Natural killer cell (primary cell): ENCODE results near the gene LIMS2. TPM values are rescaled to one million over a fixed set of nuclear protein-coding genes. Genes with fewer than 3 reads are reported as not detected.

Source experiments
- ATAC-seq, 3 donors: fragments of 150-1000 bp in 2 of 3; fragments of 200-7000 bp in 1 of 3; cut with Tn5 transposase; 1 replicate in 1 of 3; 2 replicates in 2 of 3; pipeline ENCODE4 v1.10.0; 2021; ENCODE audit warnings: mild to moderate bottlenecking in 2 of 3, moderate library complexity in 2 of 3
- DNase-seq, 2 donors: peaks; one replicate each; pipeline versions ENCODE4 v3.0.0 to v3.0.0-alpha.2; 2013 to 2021; ENCODE audit warnings: mixed read lengths in 1 of 2
- H3K27ac ChIP-seq: one replicate; pipeline ENCODE4 v1.5.1; 2013; ENCODE audit warnings: mild to moderate bottlenecking, low read length
- H3K27me3 ChIP-seq: one replicate; pipeline ENCODE4 v1.6.1; 2013; ENCODE audit warnings: low read length; ENCODE audit not compliant: control insufficient read depth, insufficient read depth
- H3K36me3 ChIP-seq: one replicate; pipeline ENCODE4 v1.6.1; 2013; ENCODE audit warnings: low read length; ENCODE audit not compliant: control insufficient read depth, insufficient read depth
- H3K4me1 ChIP-seq: one replicate; pipeline ENCODE4 v1.6.1; 2013; ENCODE audit warnings: low read length; ENCODE audit not compliant: control insufficient read depth, insufficient read depth
- H3K4me3 ChIP-seq: one replicate; pipeline ENCODE4 v1.5.1; 2013; ENCODE audit warnings: low read length
- H3K9me3 ChIP-seq: one replicate; pipeline ENCODE4 v1.6.1; 2013; ENCODE audit warnings: low read length; ENCODE audit not compliant: control insufficient read depth, insufficient read depth
- H3K27ac Mint-ChIP-seq, 2 donors: one replicate each; pipeline ENCODE4 v1.8.0; 2022; ENCODE audit warnings: mild to moderate bottlenecking in 2 of 2, mixed read lengths in 2 of 2, moderate library complexity in 1 of 2
- H3K27me3 Mint-ChIP-seq, 2 donors: one replicate each; pipeline ENCODE4 v1.8.0; 2022; ENCODE audit warnings: low read depth in 2 of 2, mixed read lengths in 2 of 2
- H3K36me3 Mint-ChIP-seq: one replicate; pipeline ENCODE4 v1.8.0; 2022; ENCODE audit warnings: mixed read lengths
- H3K4me1 Mint-ChIP-seq, 2 donors: one replicate each; pipeline ENCODE4 v1.8.0; 2022; ENCODE audit warnings: mixed read lengths in 2 of 2
- H3K4me3 Mint-ChIP-seq: one replicate; pipeline ENCODE4 v1.8.0; 2022; ENCODE audit warnings: mild to moderate bottlenecking, moderate library complexity, mixed read lengths
- H3K9me3 Mint-ChIP-seq, 2 donors: one replicate each; pipeline ENCODE4 v1.8.0; 2022; ENCODE audit warnings: mixed read lengths in 2 of 2
- WGBS: methylation state at CpG from one replicate; pipeline ENCODE4 v1.1.7; 2013; ENCODE audit warnings: missing lambda C conversion rate; ENCODE audit not compliant: insufficient coverage; 5-methylcytosine and 5-hydroxymethylcytosine counted together
- intact Hi-C: fragments of 100-400 bp; cut with micrococcal nuclease; formaldehyde crosslinking; loops from one replicate; pipeline ENCODE4 v1.14.2; 2022
- total RNA-seq, 4 donors: library from RNA; stranded (reverse); fragments of 120-200 nt in 1 of 4; gene quantifications; one replicate each; pipeline versions ENCODE4 v1.2.3 to v1.2.4, GENCODE V29; 2013 to 2022
- TF ChIP-seq, protein P1 (sequence below): fragments of 200-600 bp; IDR thresholded peaks from one replicate; pipeline ENCODE4 v1.8.0; 2022; ENCODE audit warnings: antibody characterized with exemption

LIMS2 gene
- total RNA-seq, 3 donors from 2014 or later (not counting 1 experiment from before 2014, with no cell fraction given), result 0.15 to 0.16 TPM; not detected in 1

DNA sequence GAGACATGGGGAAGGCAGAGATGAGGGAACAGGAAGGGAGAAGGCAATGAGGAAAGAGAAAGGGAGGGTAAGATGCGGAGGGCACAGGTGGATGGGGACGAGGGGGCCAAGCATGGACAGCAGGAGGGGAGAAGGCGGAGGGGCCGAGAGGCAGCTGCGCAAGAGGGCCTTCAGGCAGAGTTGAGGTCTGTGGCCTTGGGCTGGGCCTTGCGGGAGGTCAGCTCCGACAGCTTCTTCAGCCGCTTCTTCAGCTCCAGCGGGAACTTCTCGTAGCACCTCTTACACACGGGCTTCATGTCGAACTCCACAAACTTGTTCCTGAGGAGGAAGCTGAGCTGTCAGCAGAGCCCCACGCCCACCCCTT, 36.2 kb downstream of the LIMS2 start:
- no peak overlapping the region for H3K4me3 ChIP-seq

DNA sequence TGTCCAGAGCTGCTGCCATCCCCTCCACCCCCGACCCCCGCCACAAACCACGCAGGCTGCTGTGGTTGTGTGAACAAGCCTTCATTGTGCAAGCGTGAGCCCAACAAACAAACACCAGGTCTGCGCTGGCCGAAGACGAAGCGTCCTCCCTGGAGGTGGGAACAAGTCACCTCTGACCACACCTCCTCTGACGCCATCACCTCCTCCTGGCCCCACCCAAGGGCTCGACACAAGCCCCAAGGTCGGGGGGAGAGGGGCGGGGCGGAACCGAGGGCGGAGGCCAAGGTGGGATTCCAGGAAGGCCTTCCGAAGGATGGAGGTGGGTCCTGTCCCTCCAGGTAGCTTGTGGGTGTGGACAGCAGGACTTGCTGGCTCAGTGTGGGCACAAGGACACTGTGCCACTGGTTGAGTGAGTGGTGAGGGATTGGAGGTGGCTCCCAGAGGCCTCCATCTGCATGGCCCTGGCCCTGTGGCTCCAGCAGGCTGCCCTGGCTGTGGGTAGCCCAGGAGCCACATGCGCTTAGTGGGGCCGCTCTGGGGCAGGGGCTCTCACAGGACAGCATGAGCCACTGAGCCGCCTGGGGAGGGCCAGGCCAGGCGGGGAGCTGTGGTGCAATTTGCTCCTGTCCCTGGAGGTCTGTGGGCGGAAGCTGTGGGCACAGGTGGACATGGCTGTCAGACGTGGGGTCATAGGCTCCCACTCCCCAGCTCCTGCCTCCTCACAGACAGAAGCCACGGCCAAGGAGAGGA, 36.8 kb downstream of the LIMS2 start:
- H3K4me3 ChIP-seq, result no peak overlapping the region
- ATAC-seq (no peak), DNase-seq (no peak)
- H3K4me1 ChIP-seq, result peaks cover 69% of the 10 kb centered on the region
- TF ChIP-seq, protein P1, sequence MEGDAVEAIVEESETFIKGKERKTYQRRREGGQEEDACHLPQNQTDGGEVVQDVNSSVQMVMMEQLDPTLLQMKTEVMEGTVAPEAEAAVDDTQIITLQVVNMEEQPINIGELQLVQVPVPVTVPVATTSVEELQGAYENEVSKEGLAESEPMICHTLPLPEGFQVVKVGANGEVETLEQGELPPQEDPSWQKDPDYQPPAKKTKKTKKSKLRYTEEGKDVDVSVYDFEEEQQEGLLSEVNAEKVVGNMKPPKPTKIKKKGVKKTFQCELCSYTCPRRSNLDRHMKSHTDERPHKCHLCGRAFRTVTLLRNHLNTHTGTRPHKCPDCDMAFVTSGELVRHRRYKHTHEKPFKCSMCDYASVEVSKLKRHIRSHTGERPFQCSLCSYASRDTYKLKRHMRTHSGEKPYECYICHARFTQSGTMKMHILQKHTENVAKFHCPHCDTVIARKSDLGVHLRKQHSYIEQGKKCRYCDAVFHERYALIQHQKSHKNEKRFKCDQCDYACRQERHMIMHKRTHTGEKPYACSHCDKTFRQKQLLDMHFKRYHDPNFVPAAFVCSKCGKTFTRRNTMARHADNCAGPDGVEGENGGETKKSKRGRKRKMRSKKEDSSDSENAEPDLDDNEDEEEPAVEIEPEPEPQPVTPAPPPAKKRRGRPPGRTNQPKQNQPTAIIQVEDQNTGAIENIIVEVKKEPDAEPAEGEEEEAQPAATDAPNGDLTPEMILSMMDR, result no peak
- peak overlapping the region in 1 of 2 donors; percentile 61 for H3K27ac Mint-ChIP-seq
- WGBS, result 69% methylated on average over 22 of the region's 23 CpGs
- H3K9me3 Mint-ChIP-seq, result no peaks in the 10 kb centered on the region
- H3K36me3 Mint-ChIP-seq, result no peaks in the 10 kb centered on the region
- H3K4me3 Mint-ChIP-seq, result no peak overlapping the region
- no peaks in the 10 kb centered on the region for H3K27me3 Mint-ChIP-seq
- H3K36me3 ChIP-seq, result no peaks in the 10 kb centered on the region
- no peaks in the 10 kb centered on the region for H3K27me3 ChIP-seq
- intact Hi-C loops, result no loop called here
- H3K4me1 Mint-ChIP-seq, result peaks cover 0 to 5% of the 10 kb centered on the region in 2 donors
- no peaks in the 10 kb centered on the region for H3K9me3 ChIP-seq
- peak overlapping the region; percentile 32 for H3K27ac ChIP-seq

More for the DNA sequence above, 36.2 kb downstream of the LIMS2 start:
- no peak for DNase-seq
- no peaks in the 10 kb centered on the region for H3K27me3 ChIP-seq
- TF ChIP-seq, protein P1, result no peak
- H3K27ac ChIP-seq, result peak overlapping the region; percentile 32
- H3K4me3 Mint-ChIP-seq, result no peak overlapping the region
- peaks cover 64% of the 10 kb centered on the region for H3K4me1 ChIP-seq
- peak overlapping the region in 1 of 2 donors; percentile 61 for H3K27ac Mint-ChIP-seq
- H3K36me3 ChIP-seq, result no peaks in the 10 kb centered on the region
- H3K9me3 Mint-ChIP-seq, result no peaks in the 10 kb centered on the region
- H3K36me3 Mint-ChIP-seq, result no peaks in the 10 kb centered on the region
- no peaks in the 10 kb centered on the region for H3K27me3 Mint-ChIP-seq
- H3K4me1 Mint-ChIP-seq, result peaks cover 0 to 5% of the 10 kb centered on the region in 2 donors
- WGBS, result 90% methylated on average over 12 of the region's 13 CpGs
- no peak for ATAC-seq
- H3K9me3 ChIP-seq, result no peaks in the 10 kb centered on the region
- intact Hi-C loops, result no loop called here

DNA sequence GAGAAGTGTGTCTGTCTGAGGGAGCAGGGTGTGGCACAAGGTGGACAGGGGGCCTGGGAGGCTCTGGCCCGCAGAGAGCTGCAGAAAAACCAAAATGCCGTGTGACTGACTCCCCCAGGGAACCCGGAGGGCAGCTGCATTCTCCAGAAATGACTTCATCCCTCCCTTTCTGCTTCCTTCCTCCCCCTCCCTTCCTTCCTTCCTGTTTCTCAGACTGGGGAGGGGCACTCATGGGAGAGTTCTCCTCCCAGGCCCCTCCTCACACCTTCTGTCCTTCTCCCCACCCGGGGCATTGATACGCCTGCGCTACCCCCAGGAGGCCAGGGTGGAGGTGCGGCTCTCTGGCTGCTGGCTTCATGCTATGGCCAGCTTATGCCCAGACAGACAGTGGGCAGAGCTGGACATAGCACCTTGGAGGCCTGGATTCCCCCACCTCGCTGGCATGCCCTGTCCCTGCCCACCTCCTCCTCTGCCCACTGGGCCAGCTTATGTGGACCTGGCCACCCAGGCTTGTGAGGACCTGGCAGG, 37.5 kb downstream of the LIMS2 start:
- Histone ChIP-seq H3K27ac (peak overlapping the region; percentile 42), H3K4me3 (no peak overlapping the region), H3K27me3 (no peaks in the 10 kb centered on the region), H3K4me1 (peaks cover 77% of the 10 kb centered on the region), H3K9me3 (no peaks in the 10 kb centered on the region), H3K36me3 (no peaks in the 10 kb centered on the region)
- intact Hi-C loops, result no loop called here
- Mint-ChIP-seq H3K4me3 (no peak overlapping the region), H3K27ac (no peak overlapping the region), H3K27me3 (no peaks in the 10 kb centered on the region), H3K4me1 (peaks cover 0 to 5% of the 10 kb centered on the region in 2 donors), H3K9me3 (no peaks in the 10 kb centered on the region), H3K36me3 (no peaks in the 10 kb centered on the region)
- WGBS, result 44% methylated on average over 8 of the region's 8 CpGs
- ATAC-seq, result no peak
- DNase-seq, result peak in 1 of 2 donors; percentile 32
- TF ChIP-seq, protein P1, result no peak
